ENCODE measurements around the gene FAM118B.

FAM118B gene

GRCh38 chr11:126176853-126177470 is 34.6 kb upstream of the FAM118B start:
- Mint-ChIP-seq H3K9me3 (peaks cover 7% of the 10 kb centered on the region), H3K4me1 (ENCODE audit: low read depth) (peaks cover 11% of the 10 kb centered on the region), H3K27ac (no peak overlapping the region), H3K4me3 (no peak overlapping the region), H3K27me3 (peaks cover 1% of the 10 kb centered on the region), H3K36me3 (ENCODE audit: low read depth) (no peaks in the 10 kb centered on the region)
- intact Hi-C loops (cut with micrococcal nuclease) = no loop called here

- no peaks in the 10 kb centered on the region for H3K27me3 Mint-ChIP-seq
- H3K36me3 Mint-ChIP-seq (ENCODE audit: low read depth) = peaks cover 11% of the 10 kb centered on the region
- intact Hi-C loops (cut with micrococcal nuclease) = no loop called here
- H3K4me1 Mint-ChIP-seq (ENCODE audit: low read depth) = no peaks in the 10 kb centered on the region
- H3K9me3 Mint-ChIP-seq = no peaks in the 10 kb centered on the region
- no peak overlapping the region for H3K4me3 Mint-ChIP-seq
- H3K27ac Mint-ChIP-seq = no peak overlapping the region
Measured at GRCh38 chr11:126181939-126182730, 29.4 kb upstream of the FAM118B start.

GRCh38 chr11:126182787-126183445 is 28.7 kb upstream of the FAM118B start:
- intact Hi-C loops (cut with micrococcal nuclease) = no loop called here
- no peaks in the 10 kb centered on the region for H3K9me3 Mint-ChIP-seq
- peaks cover 19% of the 10 kb centered on the region for H3K36me3 Mint-ChIP-seq (ENCODE audit: low read depth)
- no peak overlapping the region for H3K4me3 Mint-ChIP-seq
- H3K4me1 Mint-ChIP-seq (ENCODE audit: low read depth) = no peaks in the 10 kb centered on the region
- no peaks in the 10 kb centered on the region for H3K27me3 Mint-ChIP-seq
- H3K27ac Mint-ChIP-seq = no peak overlapping the region

- no peaks in the 10 kb centered on the region for H3K9me3 Mint-ChIP-seq
- H3K27ac Mint-ChIP-seq = no peak overlapping the region
- intact Hi-C loops (cut with micrococcal nuclease) = no loop called here
- H3K4me3 Mint-ChIP-seq = no peak overlapping the region
- no peaks in the 10 kb centered on the region for H3K4me1 Mint-ChIP-seq (ENCODE audit: low read depth)
- no peaks in the 10 kb centered on the region for H3K27me3 Mint-ChIP-seq
- H3K36me3 Mint-ChIP-seq (ENCODE audit: low read depth) = peaks cover 41% of the 10 kb centered on the region
Measured at GRCh38 chr11:126185259-126186024, 26.1 kb upstream of the FAM118B start.

GRCh38 chr11:126186025-126186698 is 25.4 kb upstream of the FAM118B start:
- H3K27me3 Mint-ChIP-seq = no peaks in the 10 kb centered on the region
- intact Hi-C loops (cut with micrococcal nuclease) = no loop called here
- H3K27ac Mint-ChIP-seq = no peak overlapping the region
- no peaks in the 10 kb centered on the region for H3K4me1 Mint-ChIP-seq (ENCODE audit: low read depth)
- H3K9me3 Mint-ChIP-seq = no peaks in the 10 kb centered on the region
- no peak overlapping the region for H3K4me3 Mint-ChIP-seq
- H3K36me3 Mint-ChIP-seq (ENCODE audit: low read depth) = peaks cover 48% of the 10 kb centered on the region

GRCh38 chr11:126186708-126187529 is 24.7 kb upstream of the FAM118B start:
- no peak overlapping the region for H3K4me3 Mint-ChIP-seq
- H3K4me1 Mint-ChIP-seq (ENCODE audit: low read depth) = no peaks in the 10 kb centered on the region
- H3K36me3 Mint-ChIP-seq (ENCODE audit: low read depth) = peaks cover 53% of the 10 kb centered on the region
- H3K27me3 Mint-ChIP-seq = no peaks in the 10 kb centered on the region
- H3K27ac Mint-ChIP-seq = no peak overlapping the region
- intact Hi-C loops (cut with micrococcal nuclease) = no loop called here
- H3K9me3 Mint-ChIP-seq = no peaks in the 10 kb centered on the region

GRCh38 chr11:126188332-126189108 is 23.1 kb upstream of the FAM118B start:
- intact Hi-C loops (cut with micrococcal nuclease) = no loop called here
- Mint-ChIP-seq H3K4me3 (no peak overlapping the region), H3K27ac (no peak overlapping the region)

GRCh38 chr11:126189109-126189929 is 22.3 kb upstream of the FAM118B start:
- H3K27ac Mint-ChIP-seq = no peak overlapping the region
- peaks cover 69% of the 10 kb centered on the region for H3K36me3 Mint-ChIP-seq (ENCODE audit: low read depth)
- no peaks in the 10 kb centered on the region for H3K4me1 Mint-ChIP-seq (ENCODE audit: low read depth)
- H3K9me3 Mint-ChIP-seq = no peaks in the 10 kb centered on the region
- intact Hi-C loops (cut with micrococcal nuclease) = no loop called here
- H3K4me3 Mint-ChIP-seq = no peak overlapping the region
- no peaks in the 10 kb centered on the region for H3K27me3 Mint-ChIP-seq

More at GRCh38 chr11:126188332-126189108, 23.1 kb upstream of the FAM118B start:
- Mint-ChIP-seq H3K27me3 (no peaks in the 10 kb centered on the region), H3K36me3 (ENCODE audit: low read depth) (peaks cover 69% of the 10 kb centered on the region), H3K9me3 (no peaks in the 10 kb centered on the region), H3K4me1 (ENCODE audit: low read depth) (no peaks in the 10 kb centered on the region)

- Mint-ChIP-seq H3K9me3 (no peaks in the 10 kb centered on the region), H3K27ac (no peak overlapping the region), H3K36me3 (ENCODE audit: low read depth) (peaks cover 69% of the 10 kb centered on the region), H3K4me1 (ENCODE audit: low read depth) (peaks cover 4% of the 10 kb centered on the region), H3K27me3 (no peaks in the 10 kb centered on the region), H3K4me3 (no peak overlapping the region)
- intact Hi-C loops (cut with micrococcal nuclease) = loop anchor here (5.0 kb wide), 1 partner anchor 248 kb away; no protein-coding TSS in a partner anchor
Measured at GRCh38 chr11:126190792-126191191, 20.8 kb upstream of the FAM118B start.

- intact Hi-C loops (cut with micrococcal nuclease) = loop anchor here (5.0 kb wide), 1 partner anchor 249 kb away; no protein-coding TSS in a partner anchor
- Mint-ChIP-seq H3K27ac (no peak overlapping the region), H3K4me3 (no peak overlapping the region), H3K27me3 (no peaks in the 10 kb centered on the region), H3K4me1 (ENCODE audit: low read depth) (peaks cover 10% of the 10 kb centered on the region), H3K9me3 (no peaks in the 10 kb centered on the region), H3K36me3 (ENCODE audit: low read depth) (peaks cover 70% of the 10 kb centered on the region)
Measured at GRCh38 chr11:126191379-126192073, 20.1 kb upstream of the FAM118B start.

- H3K27me3 Mint-ChIP-seq = no peaks in the 10 kb centered on the region
- peaks cover 72% of the 10 kb centered on the region for H3K36me3 Mint-ChIP-seq (ENCODE audit: low read depth)
- H3K27ac Mint-ChIP-seq = no peak overlapping the region
- intact Hi-C loops (cut with micrococcal nuclease) = loop anchor here (5.0 kb wide), 1 partner anchor 250 kb away; no protein-coding TSS in a partner anchor
- H3K4me1 Mint-ChIP-seq (ENCODE audit: low read depth) = peaks cover 10% of the 10 kb centered on the region
- no peak overlapping the region for H3K4me3 Mint-ChIP-seq
- H3K9me3 Mint-ChIP-seq = peaks cover 6% of the 10 kb centered on the region
Measured at GRCh38 chr11:126192361-126192760, 19.2 kb upstream of the FAM118B start.
